ENCODE data around the gene SEL1L3.

- TF ChIP-seq CTCF (IDR thresholded peaks at IDR 0.05; ENCODE audit: insufficient read depth, low read depth, low read length) (no peak), EZH2 (IDR thresholded peaks at IDR 0.05; ENCODE audit: insufficient read depth, low read length) (no peak)
Observed at GRCh38 chr4:25862411-25863346, at the start of gene SEL1L3.

Data from astrocyte (in vitro differentiated cells and primary cell).